ACC112 (cell line): ENCODE results near the gene TYW3.
"Not testable (repeated sequence)": the region's sequence is repeated elsewhere in the genome, so short reads cannot be mapped to it uniquely, and the experiment has no call there.

Experiments
- H2AFZ ChIP-seq: fragments of 200-600 bp; sonication (generic); one replicate; pipeline ENCODE4 v1.6.0; 2017; ENCODE audit warnings: antibody characterized with exemption, low read length; ENCODE audit not compliant: unreplicated experiment
- H3K27ac ChIP-seq: fragments of 200-600 bp; sonication (generic); 2 replicates; pipeline ENCODE4 v1.5.1; 2014; ENCODE audit warnings: low read depth, mild to moderate bottlenecking, antibody characterized with exemption, low read length, moderate library complexity
- H3K27me3 ChIP-seq: fragments of 200-600 bp; sonication (generic); 2 replicates; pipeline ENCODE4 v1.6.1; 2014; ENCODE audit warnings: mild to moderate bottlenecking, antibody characterized with exemption, low read length, moderate library complexity, mixed read lengths; ENCODE audit not compliant: insufficient read depth
- H3K36me3 ChIP-seq: fragments of 200-600 bp; sonication (generic); 2 replicates; pipeline ENCODE4 v1.6.1; 2016; ENCODE audit warnings: mild to moderate bottlenecking, antibody characterized with exemption, low read length, moderate library complexity, mixed read lengths; ENCODE audit not compliant: insufficient read depth
- H3K4me1 ChIP-seq: fragments of 200-600 bp; sonication (generic); one replicate; pipeline ENCODE4 v1.6.1; 2016; ENCODE audit warnings: low read length, mixed read lengths; ENCODE audit not compliant: insufficient read depth, unreplicated experiment, control insufficient read depth
- H3K4me3 ChIP-seq: fragments of 200-600 bp; sonication (generic); 2 replicates; pipeline ENCODE4 v1.5.1; 2014; ENCODE audit warnings: mild to moderate bottlenecking, low read depth, low read length
- H3K79me2 ChIP-seq: fragments of 200-600 bp; sonication (generic); one replicate; pipeline ENCODE4 v1.6.0; 2016; ENCODE audit warnings: low read length; ENCODE audit not compliant: control insufficient read depth, unreplicated experiment, insufficient read depth

The TYW3 gene

GRCh38 chr1:74755475-74755874, 22.5 kb downstream of the TYW3 start:
- no peaks in the 10 kb centered on the region for H3K4me1 ChIP-seq
- H3K79me2 ChIP-seq = no peaks in the 10 kb centered on the region
- no peak overlapping the region for H2AFZ ChIP-seq
- H3K36me3 ChIP-seq = peaks cover 53% of the 10 kb centered on the region
- H3K27me3 ChIP-seq = no peaks in the 10 kb centered on the region
- no peak overlapping the region for H3K4me3 ChIP-seq
- no peak overlapping the region for H3K27ac ChIP-seq

GRCh38 chr1:74756650-74757049, 23.7 kb downstream of the TYW3 start:
- H3K4me3 ChIP-seq, H3K27ac ChIP-seq, H3K27me3 ChIP-seq, H2AFZ ChIP-seq, H3K4me1 ChIP-seq, H3K79me2 ChIP-seq: not testable (repeated sequence)
- H3K36me3 ChIP-seq = peaks cover 57% of the 10 kb centered on the region

GRCh38 chr1:74763807-74764206, 30.9 kb downstream of the TYW3 start:
- H3K4me1 ChIP-seq = no peaks in the 10 kb centered on the region

DNA sequence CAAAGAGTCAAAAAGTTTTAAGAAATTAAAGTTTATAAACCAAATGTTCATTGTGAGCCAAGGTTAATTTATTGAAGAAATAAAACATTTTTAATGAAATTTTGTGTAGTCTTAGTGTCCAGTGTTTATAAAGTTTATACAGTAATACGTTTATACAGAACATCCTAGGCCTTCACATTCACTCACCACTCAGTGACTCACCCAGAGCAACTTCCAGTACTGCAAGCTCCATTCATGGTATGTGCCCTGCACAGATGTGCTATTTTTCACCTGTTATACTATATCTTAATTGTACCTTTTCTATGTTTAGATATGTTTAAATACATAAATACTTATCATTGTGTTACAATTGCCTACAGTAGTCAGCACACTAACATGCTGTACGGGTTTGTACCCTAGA, 33.6 kb downstream of the TYW3 start:
- Histone ChIP-seq H3K27ac (no peak overlapping the region), H3K4me3 (no peak overlapping the region), H3K4me1 (no peaks in the 10 kb centered on the region), H3K79me2 (no peaks in the 10 kb centered on the region), H2AFZ (no peak overlapping the region), H3K36me3 (peaks cover 14% of the 10 kb centered on the region), H3K27me3 (no peaks in the 10 kb centered on the region)

More at GRCh38 chr1:74763807-74764206, 30.9 kb downstream of the TYW3 start:
- H3K27me3 ChIP-seq = no peaks in the 10 kb centered on the region
- H3K79me2 ChIP-seq = no peaks in the 10 kb centered on the region
- no peak overlapping the region for H3K4me3 ChIP-seq
- peaks cover 19% of the 10 kb centered on the region for H3K36me3 ChIP-seq
- H2AFZ ChIP-seq = no peak overlapping the region
- no peak overlapping the region for H3K27ac ChIP-seq

- Histone ChIP-seq H3K27ac (no peak overlapping the region), H2AFZ (no peak overlapping the region), H3K27me3 (no peaks in the 10 kb centered on the region), H3K4me3 (no peak overlapping the region), H3K36me3 (peaks cover 11% of the 10 kb centered on the region), H3K4me1 (peaks cover 2% of the 10 kb centered on the region), H3K79me2 (no peaks in the 10 kb centered on the region)
These were observed 34.5 kb downstream of the TYW3 start for GRCh38 chr1:74767490-74767889.

GRCh38 chr1:74771913-74772515, 39.1 kb downstream of the TYW3 start:
- Histone ChIP-seq H3K27me3 (no peaks in the 10 kb centered on the region), H3K4me1 (peaks cover 15% of the 10 kb centered on the region), H3K27ac (no peak overlapping the region), H3K79me2 (no peaks in the 10 kb centered on the region), H3K36me3 (no peaks in the 10 kb centered on the region), H2AFZ (peak overlapping the region; percentile 88), H3K4me3 (peak overlapping the region; percentile 70)

DNA sequence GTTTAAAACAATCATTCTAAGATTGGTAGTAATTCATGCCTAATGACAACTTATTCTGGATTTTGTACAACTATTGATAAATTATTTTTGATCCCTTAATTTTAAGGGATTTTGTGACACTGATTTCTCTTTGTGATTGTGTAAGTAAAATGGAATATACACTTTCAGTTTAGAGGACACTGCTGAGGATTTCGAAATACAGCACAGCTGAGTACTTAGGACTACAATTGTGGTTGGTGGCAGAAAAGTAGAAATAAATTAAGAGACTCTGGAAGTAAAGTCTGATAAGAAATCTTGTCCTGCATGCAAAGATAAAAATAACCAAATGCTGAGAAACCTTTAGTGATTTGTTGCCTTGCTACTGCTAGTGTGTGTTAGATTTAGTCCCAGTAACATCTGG, 40.0 kb downstream of the TYW3 start:
- H2AFZ ChIP-seq = peak overlapping the region; percentile 88

GRCh38 chr1:74773582-74773981, 40.6 kb downstream of the TYW3 start:
- H3K4me1 ChIP-seq = peaks cover 15% of the 10 kb centered on the region
- no peaks in the 10 kb centered on the region for H3K27me3 ChIP-seq
- H3K36me3 ChIP-seq = no peaks in the 10 kb centered on the region
- peak overlapping the region; percentile 70; the same call in 1 of the 2 replicates for H3K4me3 ChIP-seq
- no peak overlapping the region for H3K27ac ChIP-seq
- H2AFZ ChIP-seq = peak overlapping the region; percentile 88
- H3K79me2 ChIP-seq = no peaks in the 10 kb centered on the region

More for the DNA sequence above, 40.0 kb downstream of the TYW3 start:
- no peaks in the 10 kb centered on the region for H3K79me2 ChIP-seq
- peaks cover 15% of the 10 kb centered on the region for H3K4me1 ChIP-seq
- no peak overlapping the region; the same call in 1 of the 2 replicates for H3K27ac ChIP-seq
- no peaks in the 10 kb centered on the region for H3K27me3 ChIP-seq
- peak overlapping the region; percentile 70 for H3K4me3 ChIP-seq
- no peaks in the 10 kb centered on the region for H3K36me3 ChIP-seq

GRCh38 chr1:74775735-74776134, 42.8 kb downstream of the TYW3 start:
- Histone ChIP-seq H2AFZ (peak overlapping the region; percentile 32), H3K27ac (no peak overlapping the region), H3K36me3 (no peaks in the 10 kb centered on the region), H3K79me2 (no peaks in the 10 kb centered on the region), H3K27me3 (no peaks in the 10 kb centered on the region), H3K4me1 (peaks cover 15% of the 10 kb centered on the region), H3K4me3 (no peak overlapping the region)

DNA sequence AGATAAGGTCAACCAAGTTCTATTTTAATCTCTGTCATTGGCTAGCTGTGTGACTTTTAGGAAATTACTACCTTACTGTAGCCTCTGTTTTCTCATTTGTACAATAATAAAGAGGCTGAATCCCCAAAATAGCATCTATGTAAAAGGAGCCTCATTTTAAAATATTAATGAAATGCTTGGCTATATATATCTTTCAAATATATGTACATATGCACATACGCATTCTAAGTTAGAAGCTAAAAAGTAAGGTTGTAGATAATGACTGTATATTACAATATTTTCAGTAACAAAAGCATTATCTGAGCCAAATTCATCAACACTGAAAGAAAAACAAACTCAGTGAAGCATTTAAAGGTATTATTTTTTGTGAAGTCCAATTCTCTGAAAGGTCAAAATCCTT, 44.6 kb downstream of the TYW3 start:
- H3K4me1 ChIP-seq = peaks cover 13% of the 10 kb centered on the region
- no peak overlapping the region for H3K4me3 ChIP-seq
- no peak overlapping the region for H2AFZ ChIP-seq
- H3K27ac ChIP-seq = no peak overlapping the region
- no peaks in the 10 kb centered on the region for H3K79me2 ChIP-seq
- no peaks in the 10 kb centered on the region for H3K27me3 ChIP-seq
- no peaks in the 10 kb centered on the region for H3K36me3 ChIP-seq

DNA sequence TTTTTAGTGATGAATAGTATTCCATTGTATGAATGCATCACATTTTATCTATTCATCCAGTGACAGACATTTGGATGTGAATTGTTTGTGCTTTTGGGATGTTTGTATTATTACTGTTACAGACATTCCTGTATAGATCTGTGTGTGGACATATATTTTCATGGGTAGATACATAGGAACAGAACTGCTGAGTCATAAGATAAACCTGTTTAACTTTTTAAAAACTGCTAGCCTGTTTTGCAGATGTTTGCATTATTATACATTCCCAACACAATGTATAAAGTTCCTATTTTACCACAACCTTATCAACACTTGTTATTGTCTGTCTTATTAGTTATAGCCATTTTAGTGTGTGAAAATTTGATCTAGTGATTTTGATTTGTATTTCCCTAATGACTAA, 46.8 kb downstream of the TYW3 start:
- Histone ChIP-seq H3K27ac (no peak overlapping the region), H3K4me1 (no peaks in the 10 kb centered on the region), H2AFZ (no peak overlapping the region), H3K4me3 (no peak overlapping the region), H3K27me3 (no peaks in the 10 kb centered on the region), H3K36me3 (no peaks in the 10 kb centered on the region), H3K79me2 (no peaks in the 10 kb centered on the region)
